Trophoblast cell (in vitro differentiated cells and primary cell): ENCODE measurements around the gene CELA2A.

Experiments used
- DNase-seq, 2 donors: peaks; one replicate each; pipeline ENCODE4 v3.0.0-alpha.2; 2016
- H2AFZ ChIP-seq: 2 replicates; pipeline ENCODE4 v1.6.1; 2013; ENCODE audit warnings: low read length, moderate library complexity, mild to moderate bottlenecking; ENCODE audit not compliant: insufficient read depth, poor library complexity
- H2AK5ac ChIP-seq: 2 replicates; pipeline ENCODE4 v1.6.1; 2013; ENCODE audit warnings: mild to moderate bottlenecking, low read length
- H2BK120ac ChIP-seq: 2 replicates; pipeline ENCODE4 v1.6.1; 2013; ENCODE audit warnings: low read length, mild to moderate bottlenecking, moderate library complexity; ENCODE audit not compliant: insufficient read depth, poor library complexity
- H2BK12ac ChIP-seq: 2 replicates; pipeline ENCODE4 v1.6.1; 2013; ENCODE audit warnings: mild to moderate bottlenecking, low read length, moderate library complexity
- H2BK5ac ChIP-seq: 2 replicates; pipeline ENCODE4 v1.6.1; 2013; ENCODE audit warnings: low read length, low read depth, moderate library complexity, mild to moderate bottlenecking; ENCODE audit not compliant: poor library complexity
- H3K14ac ChIP-seq: 2 replicates; pipeline ENCODE4 v1.6.1; 2013; ENCODE audit warnings: mild to moderate bottlenecking, low read length
- H3K18ac ChIP-seq: 2 replicates; pipeline ENCODE4 v1.6.1; 2013; ENCODE audit warnings: mild to moderate bottlenecking, low read length
- H3K23ac ChIP-seq: 2 replicates; pipeline ENCODE4 v1.6.1; 2013; ENCODE audit warnings: low read length
- H3K27ac ChIP-seq: 2 replicates; pipeline ENCODE4 v1.5.1; 2013; ENCODE audit warnings: low read depth, mild to moderate bottlenecking, inconsistent platforms, low read length, moderate library complexity
- H3K27me3 ChIP-seq: 2 replicates; pipeline ENCODE4 v1.6.1; 2013; ENCODE audit warnings: inconsistent platforms, mild to moderate bottlenecking, low read length, moderate library complexity; ENCODE audit not compliant: insufficient read depth
- H3K36me3 ChIP-seq, 2 experiments: 1 replicate in 1 of 2; 2 replicates in 1 of 2; pipeline ENCODE4 v1.6.1; 2013; ENCODE audit warnings: low read length in 2 of 2, mild to moderate bottlenecking in 2 of 2, moderate library complexity in 1 of 2; ENCODE audit not compliant: insufficient read depth in 2 of 2, control insufficient read depth in 1 of 2
- H3K4ac ChIP-seq: 2 replicates; pipeline ENCODE4 v1.6.1; 2013; ENCODE audit warnings: low read depth, mild to moderate bottlenecking, low read length, moderate library complexity
- H3K4me1 ChIP-seq, 2 experiments: 1 replicate in 1 of 2; 2 replicates in 1 of 2; pipeline ENCODE4 v1.6.1; 2013; ENCODE audit warnings: low read length in 2 of 2, mild to moderate bottlenecking in 2 of 2, moderate library complexity in 1 of 2; ENCODE audit not compliant: insufficient read depth in 2 of 2, control insufficient read depth in 1 of 2
- H3K4me2 ChIP-seq: 2 replicates; pipeline ENCODE4 v1.6.1; 2013; ENCODE audit warnings: inconsistent platforms, mild to moderate bottlenecking, low read length, moderate library complexity
- H3K4me3 ChIP-seq: 2 replicates; pipeline ENCODE4 v1.5.1; 2013; ENCODE audit warnings: mild to moderate bottlenecking, low read depth, low read length, inconsistent platforms
- H3K79me1 ChIP-seq: one replicate; pipeline ENCODE4 v1.6.1; 2013; ENCODE audit warnings: low read length
- H3K79me2 ChIP-seq: 2 replicates; pipeline ENCODE4 v1.6.1; 2013; ENCODE audit warnings: low read length, mild to moderate bottlenecking; ENCODE audit not compliant: control insufficient read depth, insufficient read depth, poor library complexity
- H3K9ac ChIP-seq: 2 replicates; pipeline ENCODE4 v1.6.1; 2013; ENCODE audit warnings: mild to moderate bottlenecking, low read length
- H3K9me3 ChIP-seq: 2 replicates; pipeline ENCODE4 v1.6.1; 2013; ENCODE audit warnings: low read depth, mild to moderate bottlenecking, control low read depth, inconsistent platforms, low read length; ENCODE audit not compliant: insufficient read depth
- H4K12ac ChIP-seq: 2 replicates; pipeline ENCODE4 v1.6.1; 2013; ENCODE audit warnings: low read depth, mild to moderate bottlenecking, low read length, moderate library complexity
- H4K8ac ChIP-seq: 2 replicates; pipeline ENCODE4 v1.6.1; 2013; ENCODE audit warnings: low read depth, mild to moderate bottlenecking, low read length, moderate library complexity
- H4K91ac ChIP-seq: one replicate; pipeline ENCODE4 v1.6.1; 2013; ENCODE audit warnings: low read depth, mild to moderate bottlenecking, low read length, moderate library complexity
- WGBS: extraction: QIAGEN DNeasy Blood & Tissue Kit; methylation state at CpG from one replicate; pipeline ENCODE4 v1.1.7; 2013; ENCODE audit warnings: missing lambda C conversion rate; ENCODE audit not compliant: insufficient read length, insufficient coverage; ENCODE audit errors: extremely low coverage; 5-methylcytosine and 5-hydroxymethylcytosine counted together

The CELA2A gene

DNA sequence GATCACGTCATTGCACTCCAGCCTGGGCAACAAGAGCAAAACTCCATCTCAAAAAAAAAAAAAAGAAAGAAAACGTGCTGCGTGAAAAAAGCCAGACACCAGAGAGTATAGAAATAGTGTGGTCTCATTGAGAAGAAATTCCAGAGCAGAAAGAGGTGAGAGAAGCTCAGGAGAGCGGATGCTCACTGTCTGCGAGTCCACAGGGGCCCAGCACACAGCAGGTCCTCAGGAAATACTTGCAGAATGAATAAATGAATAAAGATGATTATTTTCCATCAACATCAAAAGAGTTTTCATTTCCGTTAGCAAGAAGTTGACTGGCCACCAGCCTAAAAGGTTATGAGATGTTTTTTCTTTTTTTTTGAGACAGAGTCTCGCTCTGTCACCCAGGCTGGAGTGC is 53.1 kb downstream of the CELA2A start:
- Histone ChIP-seq H2BK120ac (no peak overlapping the region), H3K4me3 (no peak overlapping the region), H3K4me2 (no peak overlapping the region), H3K4me1 (peaks cover 0 to 6% of the 10 kb centered on the region in 2 experiments), H3K36me3 (peaks cover 4 to 7% of the 10 kb centered on the region in 2 experiments), H3K27ac (no peak overlapping the region), H2BK5ac (no peak overlapping the region), H3K27me3 (no peaks in the 10 kb centered on the region), H3K79me1 (no peaks in the 10 kb centered on the region), H3K4ac (no peak overlapping the region), H4K12ac (no peak overlapping the region), H2BK12ac (no peak overlapping the region), H3K14ac (no peak overlapping the region), H2AFZ (no peak overlapping the region), H3K9me3 (peaks cover 2% of the 10 kb centered on the region), H3K18ac (no peak overlapping the region), H4K91ac (no peak overlapping the region), H3K23ac (no peak overlapping the region), H3K9ac (no peak overlapping the region), H4K8ac (no peak overlapping the region), H2AK5ac (no peak overlapping the region), H3K79me2 (no peaks in the 10 kb centered on the region)
- WGBS = no CpG with 5 or more reads among the region's 7 CpGs
- no peak for DNase-seq

- no peak overlapping the region for H2AFZ ChIP-seq
- H2AK5ac ChIP-seq = no peak overlapping the region
- H2BK12ac ChIP-seq = no peak overlapping the region
- no peak overlapping the region for H3K4me3 ChIP-seq
- H3K9ac ChIP-seq = no peak overlapping the region
- no peak overlapping the region for H2BK5ac ChIP-seq
- H3K27ac ChIP-seq = no peak overlapping the region
- H4K91ac ChIP-seq = no peak overlapping the region
- no peak overlapping the region for H4K12ac ChIP-seq
- H2BK120ac ChIP-seq = no peak overlapping the region
- no peak overlapping the region for H3K4ac ChIP-seq
- H3K36me3 ChIP-seq = peaks cover 1 to 4% of the 10 kb centered on the region in 2 experiments
- peak; percentile 66 to 84 for DNase-seq
- no peak overlapping the region for H4K8ac ChIP-seq
- H3K23ac ChIP-seq = no peak overlapping the region
- peaks cover 2% of the 10 kb centered on the region for H3K9me3 ChIP-seq
- peaks cover 0 to 2% of the 10 kb centered on the region in 2 experiments for H3K4me1 ChIP-seq
- H3K27me3 ChIP-seq = no peaks in the 10 kb centered on the region
- no peaks in the 10 kb centered on the region for H3K79me2 ChIP-seq
- no peaks in the 10 kb centered on the region for H3K79me1 ChIP-seq
- no peak overlapping the region for H3K18ac ChIP-seq
- H3K14ac ChIP-seq = no peak overlapping the region
- H3K4me2 ChIP-seq = no peak overlapping the region
- WGBS = no CpG with 5 or more reads among the region's 8 CpGs
Measured at GRCh38 chr1:15510611-15511405, 54.3 kb downstream of the CELA2A start.

DNA sequence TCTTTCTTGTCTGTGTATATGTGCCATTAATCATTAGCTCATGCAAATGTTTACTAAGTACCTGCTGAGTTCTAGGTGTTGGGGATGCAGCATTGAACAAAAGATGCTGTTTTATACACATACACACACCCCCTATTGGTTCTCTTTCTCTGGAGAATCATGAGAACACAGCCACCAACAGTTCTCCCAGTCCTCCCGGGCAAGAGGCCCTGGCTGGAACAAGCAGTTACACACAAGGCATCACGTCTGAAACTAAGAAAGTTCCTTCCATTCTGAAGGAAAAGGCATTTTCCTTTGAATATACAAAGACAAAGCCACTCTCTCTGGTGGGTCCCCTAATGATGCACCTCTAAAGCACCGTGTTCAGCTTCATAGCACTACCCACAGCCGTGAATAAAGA is 56.7 kb downstream of the CELA2A start:
- Histone ChIP-seq H3K27me3 (no peaks in the 10 kb centered on the region), H3K9me3 (no peaks in the 10 kb centered on the region), H2BK5ac (no peak overlapping the region), H3K14ac (no peak overlapping the region), H4K12ac (no peak overlapping the region), H2AFZ (no peak overlapping the region), H3K23ac (no peak overlapping the region), H3K4me1 (no peaks in the 10 kb centered on the region), H3K4me2 (no peak overlapping the region), H4K8ac (no peak overlapping the region), H3K36me3 (peaks cover 2% of the 10 kb centered on the region in 2 experiments), H3K4ac (no peak overlapping the region), H4K91ac (no peak overlapping the region), H3K18ac (no peak overlapping the region), H3K27ac (no peak overlapping the region), H2BK120ac (no peak overlapping the region), H3K9ac (no peak overlapping the region), H3K4me3 (no peak overlapping the region), H3K79me1 (no peaks in the 10 kb centered on the region), H2AK5ac (no peak overlapping the region), H3K79me2 (no peaks in the 10 kb centered on the region), H2BK12ac (no peak overlapping the region)
- no CpG with 5 or more reads among the region's 4 CpGs for WGBS
- DNase-seq = no peak

GRCh38 chr1:15513919-15514318 is 57.4 kb downstream of the CELA2A start:
- DNase-seq = no peak
- Histone ChIP-seq H2BK120ac (no peak overlapping the region), H2BK12ac (no peak overlapping the region), H4K91ac (no peak overlapping the region), H2AK5ac (no peak overlapping the region), H3K79me1 (no peaks in the 10 kb centered on the region), H3K9ac (no peak overlapping the region), H3K27ac (no peak overlapping the region), H3K4me3 (no peak overlapping the region), H4K8ac (no peak overlapping the region), H3K36me3 (peaks cover 2% of the 10 kb centered on the region in 2 experiments), H3K4me2 (no peak overlapping the region), H3K18ac (no peak overlapping the region), H3K4ac (no peak overlapping the region), H2BK5ac (no peak overlapping the region), H3K79me2 (no peaks in the 10 kb centered on the region), H3K9me3 (no peaks in the 10 kb centered on the region), H3K23ac (no peak overlapping the region), H2AFZ (no peak overlapping the region), H4K12ac (no peak overlapping the region), H3K27me3 (no peaks in the 10 kb centered on the region), H3K4me1 (no peaks in the 10 kb centered on the region), H3K14ac (no peak overlapping the region)
- no CpG with 5 or more reads among the region's 3 CpGs for WGBS
